Esophagus squamous epithelium (tissue), 5 donors: ENCODE data around the gene CC2D2A. TPM values are rescaled to one million over a fixed set of nuclear protein-coding genes. Genes with fewer than 3 reads are reported as not detected.
"Not testable (repeated sequence)": the region's sequence is repeated elsewhere in the genome, so short reads cannot be mapped to it uniquely, and the experiment has no call there.

Experiments used
- DNase-seq: peaks from one replicate; lab custom pipeline; 2025; lab: John Stamatoyannopoulos, UW
- H3K27ac ChIP-seq, 4 donors: fragments of 200-600 bp; sonication (generic); one replicate each; pipeline ENCODE4 v1.5.1; 2016 to 2019; ENCODE audit warnings: mild to moderate bottlenecking in 1 of 4
- H3K27me3 ChIP-seq, 4 donors: fragments of 200-600 bp; sonication (generic); 1 replicate in 3 of 4; 2 replicates in 1 of 4; pipeline versions ENCODE4 v1.5.1 to v1.6.0; 2017 to 2021; ENCODE audit warnings: antibody characterized with exemption in 1 of 4
- H3K36me3 ChIP-seq, 3 donors: fragments of 200-600 bp; sonication (generic); one replicate each; pipeline ENCODE4 v1.5.1; 2016 to 2019
- H3K4me1 ChIP-seq, 3 donors: fragments of 200-600 bp; sonication (generic); one replicate each; pipeline ENCODE4 v1.5.1; 2017 to 2019
- H3K4me3 ChIP-seq, 4 donors: fragments of 200-600 bp; sonication (generic); 1 replicate in 3 of 4; 2 replicates in 1 of 4; pipeline ENCODE4 v1.5.1; 2016 to 2019; ENCODE audit warnings: mild to moderate bottlenecking in 2 of 4, moderate library complexity in 1 of 4
- H3K9me3 ChIP-seq, 3 donors: fragments of 200-600 bp; sonication (generic); one replicate each; pipeline ENCODE4 v1.5.1; 2016 to 2019
- CTCF ChIP-seq, 6 experiments: fragments of 450-650 bp in 4 of 6; fragments of 200-600 bp in 2 of 6; sonication (generic) in 2 of 6; IDR thresholded peaks; one replicate each; pipeline ENCODE4 v1.5.1; 2016 to 2019; ENCODE audit warnings: antibody characterized with exemption in 6 of 6, mild to moderate bottlenecking in 4 of 6, moderate library complexity in 4 of 6
- POLR2A ChIP-seq, 4 donors: fragments of 450-650 bp; IDR thresholded peaks; one replicate each; pipeline ENCODE4 v1.6.1; 2017; ENCODE audit warnings: antibody characterized with exemption in 4 of 4, mild to moderate bottlenecking in 4 of 4, moderate library complexity in 3 of 4
- WGBS, 2 donors: methylation state at CpG; one replicate each; pipeline ENCODE4 v1.1.5; 2018; 5-methylcytosine and 5-hydroxymethylcytosine counted together
- intact Hi-C: fragments of 100-400 bp; cut with DNase I; formaldehyde crosslinking; loops from one replicate; pipeline ENCODE4 v1.15.0; 2022
- total RNA-seq, 4 donors: library from RNA; depleted of rRNA; stranded (reverse); fragments of >200 nt; gene quantifications; one replicate each; pipeline ENCODE4 v1.1.0, GENCODE V29; 2016
- donor health status: DM: yes; HTN: yes; CAD: no.

Gene CC2D2A
- total RNA-seq, 4 donors from 2014 or later, result 2.1 to 9.0 (median 6.4) TPM

- no peaks in the 10 kb centered on the region for H3K4me1 ChIP-seq
- 80 to 91% methylated on average over 2 to 3 of the region's 3 CpGs for WGBS, 2 donors
- DNase-seq, result no peak
- H3K36me3 ChIP-seq, result peaks cover 5 to 53% (median 7%) of the 10 kb centered on the region in 3 donors
- intact Hi-C loops, result no loop called here
- no peak for TF ChIP-seq POLR2A (IDR thresholded peaks at IDR 0.05)
- TF ChIP-seq CTCF (IDR thresholded peaks at IDR 0.05), result no peak
- no peaks in the 10 kb centered on the region for H3K9me3 ChIP-seq
- H3K4me3 ChIP-seq, result no peak overlapping the region
- H3K27ac ChIP-seq, result no peak overlapping the region
- no peaks in the 10 kb centered on the region for H3K27me3 ChIP-seq
Observed at GRCh38 chr4:15600176-15600575, 130.5 kb downstream of the CC2D2A start.

DNA sequence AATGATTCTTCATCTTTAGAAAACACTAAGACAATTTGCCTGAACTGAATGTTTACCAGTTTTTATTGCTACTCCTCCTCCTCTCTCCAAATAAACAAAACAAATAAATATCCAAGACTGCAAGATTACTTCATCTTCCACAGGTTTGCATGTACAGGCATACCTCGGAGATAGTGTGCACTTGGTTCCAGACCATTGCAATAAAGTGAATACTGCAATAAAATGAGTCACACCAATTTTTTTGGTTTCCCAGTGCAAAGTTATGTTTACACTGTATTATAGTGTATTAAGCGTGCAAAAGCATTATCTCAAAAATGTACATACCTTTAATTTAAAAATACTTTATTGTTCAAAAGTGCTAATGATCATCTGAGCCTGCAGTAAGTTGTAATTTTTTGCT, 132.2 kb downstream of the CC2D2A start:
- Histone ChIP-seq H3K9me3 (no peaks in the 10 kb centered on the region), H3K27ac (no peak overlapping the region), H3K36me3 (peaks cover 5 to 61% (median 11%) of the 10 kb centered on the region in 3 donors), H3K27me3 (no peaks in the 10 kb centered on the region), H3K4me1 (no peaks in the 10 kb centered on the region), H3K4me3 (no peak overlapping the region)
- TF ChIP-seq CTCF (IDR thresholded peaks at IDR 0.05) (no peak), POLR2A (IDR thresholded peaks at IDR 0.05) (no peak)
- WGBS, 2 donors, result 53 to 76% methylated on average over 2 of the region's 2 CpGs
- intact Hi-C loops, result no loop called here
- no peak for DNase-seq

DNA sequence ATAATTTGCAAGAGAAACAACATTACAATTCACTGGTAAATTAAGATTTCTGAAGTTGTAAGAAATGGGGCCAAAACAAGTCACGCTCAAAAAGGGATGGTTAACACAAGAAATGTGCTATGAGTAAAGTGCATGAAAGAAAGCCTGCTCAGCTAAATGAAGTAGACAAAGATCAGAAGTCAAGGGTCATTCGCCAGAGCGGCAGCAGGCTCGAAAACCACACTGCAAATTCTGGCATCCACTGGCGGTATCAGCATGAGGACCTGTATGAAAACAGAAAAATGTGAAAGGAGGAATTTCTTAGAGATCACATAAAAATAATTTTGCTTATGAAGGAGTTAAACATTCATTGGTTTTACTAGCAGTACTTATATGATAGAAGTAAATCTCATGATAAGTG, 135.9 kb downstream of the CC2D2A start:
- Histone ChIP-seq H3K4me3 (no peak overlapping the region), H3K27me3 (no peaks in the 10 kb centered on the region), H3K36me3 (peaks cover 5 to 66% (median 11%) of the 10 kb centered on the region in 3 donors), H3K9me3 (no peaks in the 10 kb centered on the region), H3K4me1 (peaks cover 0 to 6% (median 0%) of the 10 kb centered on the region in 3 donors), H3K27ac (no peak overlapping the region)
- DNase-seq, result no peak
- intact Hi-C loops, result no loop called here
- TF ChIP-seq POLR2A (IDR thresholded peaks at IDR 0.05) (no peak), CTCF (IDR thresholded peaks at IDR 0.05) (no peak)
- WGBS, 2 donors, result 90 to 91% methylated on average over 5 of the region's 5 CpGs

DNA sequence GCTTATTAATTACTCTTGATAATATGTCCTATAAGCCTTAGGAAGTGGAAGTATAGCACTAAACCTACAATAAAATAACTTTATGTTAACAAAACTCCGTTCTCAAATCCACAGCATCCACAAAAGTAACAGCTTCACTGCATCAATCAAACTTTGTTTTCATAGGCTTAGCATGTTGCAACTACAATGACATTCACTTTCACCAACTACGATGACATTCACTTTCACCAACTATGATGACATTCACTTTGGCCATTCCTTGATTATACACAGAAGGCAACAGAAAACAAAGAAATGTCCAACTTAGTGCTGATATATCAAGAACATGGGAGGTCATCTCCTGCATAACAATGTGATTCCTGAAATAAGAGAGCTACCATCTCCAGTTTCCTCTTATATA, 141.2 kb downstream of the CC2D2A start:
- 68 to 80% methylated on average over 2 of the region's 2 CpGs for WGBS, 2 donors
- peaks cover 0 to 50% (median 4%) of the 10 kb centered on the region in 3 donors for H3K36me3 ChIP-seq
- intact Hi-C loops, result no loop called here
- H3K4me3 ChIP-seq, result no peak overlapping the region
- peaks cover 0 to 15% (median 0%) of the 10 kb centered on the region in 3 donors for H3K4me1 ChIP-seq
- TF ChIP-seq CTCF (IDR thresholded peaks at IDR 0.05) (no peak), POLR2A (IDR thresholded peaks at IDR 0.05) (no peak)
- H3K27ac ChIP-seq, result no peak overlapping the region
- no peak for DNase-seq
- no peaks in the 10 kb centered on the region for H3K27me3 ChIP-seq
- H3K9me3 ChIP-seq, result no peaks in the 10 kb centered on the region

- peaks cover 0 to 60% (median 4%) of the 10 kb centered on the region in 3 donors for H3K36me3 ChIP-seq
- no peak for TF ChIP-seq CTCF (IDR thresholded peaks at IDR 0.05)
- no peak for TF ChIP-seq POLR2A (IDR thresholded peaks at IDR 0.05)
- H3K9me3 ChIP-seq, result no peaks in the 10 kb centered on the region
- H3K27ac ChIP-seq, result no peak overlapping the region
- H3K4me1 ChIP-seq, result peaks cover 0 to 15% (median 0%) of the 10 kb centered on the region in 3 donors
- no peak overlapping the region for H3K4me3 ChIP-seq
- no peaks in the 10 kb centered on the region for H3K27me3 ChIP-seq
- DNase-seq, result no peak
- intact Hi-C loops, result no loop called here
- 34 to 65% methylated on average over 2 of the region's 2 CpGs for WGBS, 2 donors
Observed at GRCh38 chr4:15612136-15612535, 142.5 kb downstream of the CC2D2A start.

GRCh38 chr4:15614891-15615290, 145.2 kb downstream of the CC2D2A start:
- intact Hi-C loops, H3K27ac ChIP-seq: not testable (repeated sequence)

GRCh38 chr4:15617407-15617806, 147.7 kb downstream of the CC2D2A start:
- WGBS, 2 donors, result 96% methylated on average over 5 of the region's 5 CpGs
- H3K27ac ChIP-seq, intact Hi-C loops, H3K27me3 ChIP-seq, DNase-seq, H3K4me3 ChIP-seq: not testable (repeated sequence)
- peaks cover 0 to 13% (median 0%) of the 10 kb centered on the region in 3 donors for H3K4me1 ChIP-seq
- H3K9me3 ChIP-seq, result peaks cover 0 to 16% (median 0%) of the 10 kb centered on the region in 3 donors
- peaks cover 0 to 70% (median 4%) of the 10 kb centered on the region in 3 donors for H3K36me3 ChIP-seq

More at GRCh38 chr4:15614891-15615290, 145.2 kb downstream of the CC2D2A start:
- Histone ChIP-seq H3K36me3 (peaks cover 0 to 75% (median 4%) of the 10 kb centered on the region in 3 donors), H3K4me1 (peaks cover 0 to 13% (median 0%) of the 10 kb centered on the region in 3 donors)
- H3K27me3 ChIP-seq, DNase-seq, H3K4me3 ChIP-seq, H3K9me3 ChIP-seq: not testable (repeated sequence)
- no CpG with 5 or more reads among the region's 24 CpGs for WGBS, 2 donors
